Measurements from ENCODE around the gene HSDL2.

DNA sequence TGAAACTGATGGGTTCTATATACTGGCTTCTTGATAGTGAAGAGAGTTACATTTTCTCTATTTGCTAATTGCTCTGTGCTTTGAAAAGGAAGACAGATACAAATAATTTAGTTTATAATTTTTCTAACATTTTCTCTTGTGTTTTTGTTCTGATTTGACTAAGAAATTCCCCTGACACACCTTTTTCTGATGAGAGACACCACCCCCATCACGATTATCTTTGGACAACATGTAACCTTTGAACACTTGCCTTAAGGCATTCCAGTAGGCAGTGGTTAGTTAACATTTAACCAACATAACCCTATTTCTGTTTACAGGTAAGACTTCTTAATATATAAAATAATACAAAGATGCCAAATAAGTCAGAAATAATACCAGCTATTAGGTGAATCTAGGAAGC, 42.4 kb upstream of the HSDL2 start:
- no peak for TF ChIP-seq FOXM1 (IDR thresholded peaks at IDR 0.05; ENCODE audit: borderline replicate concordance, low read depth)
- TF ChIP-seq RAD21 (IDR thresholded peaks at IDR 0.05; ENCODE audit: low read depth) = no peak
- no peak for TF ChIP-seq EP300 (IDR thresholded peaks at IDR 0.05; ENCODE audit: borderline replicate concordance)
